Measurements from ENCODE around the gene CCNT1. TPM values are rescaled to one million over a fixed set of nuclear protein-coding genes. Genes with fewer than 3 reads are reported as not detected.

The CCNT1 gene
- total RNA-seq, 1 donor from 2014 or later: 28.0 TPM

DNA sequence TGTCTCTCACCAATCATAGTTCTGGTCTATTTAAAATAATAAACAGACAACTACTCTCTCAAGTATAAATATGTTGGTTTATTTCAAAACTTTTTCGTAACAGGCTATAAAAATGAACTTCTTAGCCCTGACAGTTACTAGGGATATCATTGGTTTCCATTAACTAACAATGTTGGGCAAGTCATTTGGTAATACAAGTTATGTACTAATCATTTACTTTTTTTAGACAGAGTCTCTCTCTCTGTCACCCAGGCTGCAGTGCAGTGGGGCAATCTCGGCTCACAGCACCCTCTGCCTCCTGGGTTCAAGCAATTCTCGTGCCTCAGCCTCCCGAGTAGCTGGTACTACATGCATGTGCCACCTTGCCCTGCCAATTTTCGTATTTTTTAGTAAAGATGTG lies 19.9 kb downstream of the CCNT1 start:
- H3K36me3 ChIP-seq: peaks cover 51 to 70% of the 10 kb centered on the region in 2 donors
- intact Hi-C loops (cut with DNase I): no loop called here
- DNase-seq (ENCODE audit: low spot score in 2 of 2): no peak
- H3K4me1 ChIP-seq: peaks cover 0 to 4% of the 10 kb centered on the region in 2 donors
- no peak overlapping the region for H3K4me3 ChIP-seq
- H3K27ac ChIP-seq: no peak overlapping the region
- H3K27me3 ChIP-seq: no peaks in the 10 kb centered on the region
- H3K9me3 ChIP-seq: no peaks in the 10 kb centered on the region
- TF ChIP-seq, protein P1, sequence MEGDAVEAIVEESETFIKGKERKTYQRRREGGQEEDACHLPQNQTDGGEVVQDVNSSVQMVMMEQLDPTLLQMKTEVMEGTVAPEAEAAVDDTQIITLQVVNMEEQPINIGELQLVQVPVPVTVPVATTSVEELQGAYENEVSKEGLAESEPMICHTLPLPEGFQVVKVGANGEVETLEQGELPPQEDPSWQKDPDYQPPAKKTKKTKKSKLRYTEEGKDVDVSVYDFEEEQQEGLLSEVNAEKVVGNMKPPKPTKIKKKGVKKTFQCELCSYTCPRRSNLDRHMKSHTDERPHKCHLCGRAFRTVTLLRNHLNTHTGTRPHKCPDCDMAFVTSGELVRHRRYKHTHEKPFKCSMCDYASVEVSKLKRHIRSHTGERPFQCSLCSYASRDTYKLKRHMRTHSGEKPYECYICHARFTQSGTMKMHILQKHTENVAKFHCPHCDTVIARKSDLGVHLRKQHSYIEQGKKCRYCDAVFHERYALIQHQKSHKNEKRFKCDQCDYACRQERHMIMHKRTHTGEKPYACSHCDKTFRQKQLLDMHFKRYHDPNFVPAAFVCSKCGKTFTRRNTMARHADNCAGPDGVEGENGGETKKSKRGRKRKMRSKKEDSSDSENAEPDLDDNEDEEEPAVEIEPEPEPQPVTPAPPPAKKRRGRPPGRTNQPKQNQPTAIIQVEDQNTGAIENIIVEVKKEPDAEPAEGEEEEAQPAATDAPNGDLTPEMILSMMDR (IDR thresholded peaks at IDR 0.05): no peak

DNA sequence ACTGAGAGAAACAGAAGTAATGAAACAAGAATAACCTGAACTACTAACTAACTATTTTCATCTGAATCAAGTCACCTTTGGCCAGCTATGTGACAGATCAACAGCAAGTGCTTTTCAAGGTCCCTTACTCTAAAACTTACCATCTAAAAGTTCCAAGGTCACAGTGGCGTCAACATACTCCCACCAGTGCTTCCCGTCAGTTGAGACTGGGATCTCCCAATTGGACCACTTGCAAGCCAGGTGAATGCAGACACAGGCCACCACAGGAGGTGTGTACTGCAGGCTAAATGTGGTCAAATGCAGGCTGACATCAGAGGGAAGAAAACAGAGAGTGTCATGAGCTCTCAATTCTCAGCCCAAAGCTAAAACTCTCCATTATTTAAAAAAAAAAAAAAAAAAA lies 20.6 kb downstream of the CCNT1 start:
- peaks cover 51 to 73% of the 10 kb centered on the region in 2 donors for H3K36me3 ChIP-seq
- no peak for DNase-seq (ENCODE audit: low spot score in 2 of 2)
- no peaks in the 10 kb centered on the region for H3K27me3 ChIP-seq
- no peak overlapping the region for H3K27ac ChIP-seq
- H3K4me1 ChIP-seq: peaks cover 0 to 4% of the 10 kb centered on the region in 2 donors
- TF ChIP-seq, protein P1 (IDR thresholded peaks at IDR 0.05): no peak
- intact Hi-C loops (cut with DNase I): no loop called here
- H3K9me3 ChIP-seq: no peaks in the 10 kb centered on the region
- no peak overlapping the region for H3K4me3 ChIP-seq

DNA sequence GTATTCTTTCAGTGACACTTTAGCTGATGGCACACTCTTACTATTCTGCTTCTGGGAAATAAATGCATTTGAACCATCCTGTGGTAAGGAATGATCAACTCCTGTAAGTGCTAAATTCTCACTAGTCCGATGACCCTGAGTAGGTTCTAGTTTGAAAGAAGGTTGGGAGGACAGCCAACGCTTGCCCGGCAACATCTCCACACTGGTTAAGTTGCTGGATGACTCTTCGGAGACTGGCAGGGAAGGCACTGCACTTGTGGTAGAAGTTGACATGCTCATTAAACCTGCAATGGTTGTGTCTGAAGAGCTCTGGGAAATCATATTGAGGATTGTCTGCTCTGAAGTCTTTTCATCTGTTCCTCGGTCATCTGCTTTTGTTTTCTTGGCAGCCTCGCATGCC lies 22.5 kb downstream of the CCNT1 start:
- Histone ChIP-seq H3K36me3 (peaks cover 48 to 78% of the 10 kb centered on the region in 2 donors), H3K27me3 (no peaks in the 10 kb centered on the region), H3K4me3 (no peak overlapping the region), H3K4me1 (peaks cover 0 to 4% of the 10 kb centered on the region in 2 donors), H3K9me3 (no peaks in the 10 kb centered on the region), H3K27ac (no peak overlapping the region)
- TF ChIP-seq, protein P1 (IDR thresholded peaks at IDR 0.05): no peak
- no peak for DNase-seq (ENCODE audit: low spot score in 2 of 2)
- intact Hi-C loops (cut with DNase I): no loop called here

DNA sequence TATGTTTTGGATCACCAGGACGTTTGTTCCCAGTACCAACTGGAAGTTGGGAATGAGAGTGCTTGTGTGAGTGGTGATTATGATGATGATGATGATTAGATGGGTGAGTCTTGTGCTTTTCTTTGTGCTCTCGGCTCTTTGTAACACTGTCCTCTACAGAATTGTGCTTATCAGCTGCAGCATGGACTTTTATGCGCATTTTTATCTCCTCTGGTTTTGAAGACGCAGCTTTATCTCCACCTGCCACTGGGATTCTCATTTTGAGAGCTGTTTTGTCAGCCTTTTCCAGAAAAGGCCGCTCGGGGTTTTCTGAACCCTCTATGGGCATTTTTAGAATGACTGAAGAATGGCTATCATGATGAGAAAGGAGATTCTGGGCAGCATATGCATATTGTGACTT lies 22.9 kb downstream of the CCNT1 start:
- TF ChIP-seq, protein P1 (IDR thresholded peaks at IDR 0.05): no peak
- no peak for DNase-seq (ENCODE audit: low spot score in 2 of 2)
- intact Hi-C loops (cut with DNase I): no loop called here
- Histone ChIP-seq H3K27ac (no peak overlapping the region), H3K4me1 (peaks cover 0 to 4% of the 10 kb centered on the region in 2 donors), H3K27me3 (no peaks in the 10 kb centered on the region), H3K36me3 (peaks cover 48 to 78% of the 10 kb centered on the region in 2 donors), H3K4me3 (no peak overlapping the region), H3K9me3 (no peaks in the 10 kb centered on the region)

DNA sequence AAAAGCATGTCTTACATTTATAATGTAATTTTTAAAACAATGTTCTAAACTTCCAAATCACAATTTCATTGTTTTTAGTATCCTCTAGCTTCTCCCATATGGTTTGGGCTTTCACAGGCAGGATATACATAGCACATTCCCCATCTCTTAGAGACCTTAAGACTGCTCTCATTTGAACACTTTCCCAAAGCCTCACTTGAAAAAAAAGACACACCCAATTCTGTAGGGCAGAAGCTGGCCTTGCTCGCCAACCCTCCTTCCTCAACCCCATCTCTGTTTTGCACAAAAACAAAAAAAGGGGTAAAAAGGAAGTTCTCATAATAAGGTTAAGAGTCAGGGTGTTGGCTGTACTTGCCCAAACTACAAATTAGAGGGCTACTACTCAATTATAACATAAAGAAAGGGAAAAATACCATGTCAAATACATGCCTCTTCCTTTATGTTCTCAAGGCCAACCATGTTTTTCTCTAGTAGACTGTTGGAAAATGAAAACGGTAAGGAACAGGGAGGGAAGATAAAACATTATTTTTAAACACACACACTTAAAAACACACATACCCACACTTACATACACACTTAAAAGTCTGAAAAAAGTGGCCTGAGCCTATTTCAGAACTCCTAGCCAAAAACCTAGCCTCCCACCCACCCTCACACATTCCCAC lies 24.6 kb downstream of the CCNT1 start:
- no peak for DNase-seq (ENCODE audit: low spot score in 2 of 2)
- intact Hi-C loops (cut with DNase I): no loop called here
- Histone ChIP-seq H3K4me1 (peaks cover 0 to 4% of the 10 kb centered on the region in 2 donors), H3K9me3 (no peaks in the 10 kb centered on the region), H3K4me3 (no peak overlapping the region), H3K36me3 (peaks cover 42 to 73% of the 10 kb centered on the region in 2 donors), H3K27ac (no peak overlapping the region), H3K27me3 (no peaks in the 10 kb centered on the region)
- TF ChIP-seq, protein P1 (IDR thresholded peaks at IDR 0.05): no peak
